T-helper 17 cell (primary cell): ENCODE results near the gene GPR153. TPM values are rescaled to one million over a fixed set of nuclear protein-coding genes. Genes with fewer than 3 reads are reported as not detected.

Experiments used
- ATAC-seq: fragments of 150-1000 bp; cut with Tn5 transposase; 2 replicates; pipeline ENCODE4 v1.10.0; 2021; ENCODE audit warnings: mild to moderate bottlenecking, moderate library complexity
- DNase-seq, 3 donors: peaks; one replicate each; pipeline versions ENCODE4 v3.0.0 to v3.0.0-alpha.2; 2020 to 2021
- H3K9me3 ChIP-seq: one replicate; pipeline ENCODE4 v1.7.0; 2013; ENCODE audit warnings: low read length, mild to moderate bottlenecking; ENCODE audit not compliant: control insufficient read depth, poor library complexity, severe bottlenecking
- H3K27ac Mint-ChIP-seq: one replicate; pipeline ENCODE4 v1.8.0; 2022; ENCODE audit warnings: mild to moderate bottlenecking, moderate library complexity, mixed read lengths
- H3K27me3 Mint-ChIP-seq: one replicate; pipeline ENCODE4 v1.8.0; 2022; ENCODE audit warnings: mixed read lengths
- H3K36me3 Mint-ChIP-seq: one replicate; pipeline ENCODE4 v1.8.0; 2022; ENCODE audit warnings: low read depth, mixed read lengths
- H3K4me1 Mint-ChIP-seq: one replicate; pipeline ENCODE4 v1.8.0; 2022; ENCODE audit warnings: mild to moderate bottlenecking, mixed read lengths
- H3K4me3 Mint-ChIP-seq: one replicate; pipeline ENCODE4 v1.8.0; 2022; ENCODE audit warnings: mild to moderate bottlenecking, moderate library complexity, mixed read lengths
- total RNA-seq, 4 donors: library from RNA in 2 of 4; stranded (reverse) in 2 of 4; gene quantifications; one replicate each; pipeline ENCODE4 v1.2.3 and lab custom pipeline; 2022 to 2026

GPR153 gene
- total RNA-seq, 2 donors from 2014 or later = 0.23 to 0.37 TPM

DNA sequence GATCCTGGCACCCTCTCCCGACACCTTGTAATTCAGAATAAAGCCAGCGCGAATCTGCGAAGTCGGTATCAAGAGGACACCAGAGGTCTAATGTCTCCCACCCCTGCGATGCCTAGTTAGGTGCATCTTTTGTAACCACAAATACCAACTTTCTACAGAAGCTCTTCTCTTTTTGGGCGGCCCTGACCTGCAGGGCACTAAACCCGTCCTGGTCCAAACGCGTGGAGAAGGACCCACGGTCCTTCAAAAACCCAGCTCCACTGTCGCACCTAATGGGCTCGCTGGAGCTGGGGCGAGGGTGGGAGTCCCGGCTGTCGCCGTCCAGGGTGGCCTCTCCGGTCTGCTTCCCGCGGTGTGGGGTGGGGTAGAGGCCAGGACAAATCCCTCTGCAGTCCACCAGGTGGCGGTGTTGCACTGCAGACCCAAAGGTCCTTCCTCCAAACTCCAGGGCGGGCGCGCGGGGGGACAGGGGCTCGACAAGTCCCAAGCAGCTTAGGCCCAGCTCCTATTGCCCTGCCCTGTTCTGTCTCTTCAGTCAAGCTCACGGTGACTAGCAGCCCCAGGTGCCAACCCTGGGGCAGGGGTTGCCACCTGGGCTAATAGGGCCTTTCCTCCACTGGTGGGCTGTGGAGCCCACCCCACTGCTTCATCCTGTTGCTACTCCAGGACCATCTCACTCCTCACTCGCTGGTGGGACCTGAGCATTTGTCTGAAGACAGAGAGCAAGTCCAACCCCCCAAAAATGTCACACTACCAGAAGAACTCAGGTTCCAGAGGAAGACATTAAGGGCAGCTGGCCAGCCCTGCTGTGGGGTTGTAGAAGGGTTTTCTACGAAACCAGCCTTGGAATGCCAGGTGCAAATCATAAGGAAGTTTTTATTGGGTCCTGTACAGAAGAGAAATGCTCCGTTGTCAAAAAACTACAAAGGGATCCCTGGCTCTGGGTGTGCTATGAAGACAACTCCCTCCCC, 14.1 kb downstream of the GPR153 start:
- Mint-ChIP-seq H3K4me1 (peaks cover 7% of the 10 kb centered on the region), H3K4me3 (peak overlapping the region; percentile 81), H3K36me3 (peaks cover 2% of the 10 kb centered on the region), H3K27ac (peak overlapping the region; percentile 73), H3K27me3 (peaks cover 49% of the 10 kb centered on the region)
- peak; percentile 76 for ATAC-seq
- no peaks in the 10 kb centered on the region for H3K9me3 ChIP-seq
- peak; percentile 70 to 76 (median 73) for DNase-seq

- H3K27ac Mint-ChIP-seq = peak overlapping the region; percentile 73
- peaks cover 50% of the 10 kb centered on the region for H3K27me3 Mint-ChIP-seq
- peaks cover 5% of the 10 kb centered on the region for H3K36me3 Mint-ChIP-seq
- peaks cover 13% of the 10 kb centered on the region for H3K4me1 Mint-ChIP-seq
- peak in 2 of 3 donors; percentile 24 to 28 for DNase-seq
- peak; percentile 31 for ATAC-seq
- peak overlapping the region; percentile 81 for H3K4me3 Mint-ChIP-seq
- H3K9me3 ChIP-seq = no peaks in the 10 kb centered on the region
Measured at GRCh38 chr1:6245869-6246496, 14.9 kb downstream of the GPR153 start.

GRCh38 chr1:6245086-6245868, 15.6 kb downstream of the GPR153 start:
- peaks cover 49% of the 10 kb centered on the region for H3K27me3 Mint-ChIP-seq

GRCh38 chr1:6244401-6245049, 16.4 kb downstream of the GPR153 start:
- H3K27me3 Mint-ChIP-seq = peaks cover 56% of the 10 kb centered on the region
- peak overlapping the region; percentile 56 for H3K4me3 Mint-ChIP-seq
- H3K9me3 ChIP-seq = no peaks in the 10 kb centered on the region
- peaks cover 5% of the 10 kb centered on the region for H3K36me3 Mint-ChIP-seq
- H3K4me1 Mint-ChIP-seq = peaks cover 13% of the 10 kb centered on the region
- H3K27ac Mint-ChIP-seq = no peak overlapping the region
- DNase-seq (no peak), ATAC-seq (no peak)

More at GRCh38 chr1:6245086-6245868, 15.6 kb downstream of the GPR153 start:
- DNase-seq (peak; percentile 71 to 81 (median 79)), ATAC-seq (peak; percentile 82)
- no peak overlapping the region for H3K27ac Mint-ChIP-seq
- H3K4me3 Mint-ChIP-seq = no peak overlapping the region
- peaks cover 5% of the 10 kb centered on the region for H3K36me3 Mint-ChIP-seq
- peaks cover 13% of the 10 kb centered on the region for H3K4me1 Mint-ChIP-seq
- no peaks in the 10 kb centered on the region for H3K9me3 ChIP-seq

DNA sequence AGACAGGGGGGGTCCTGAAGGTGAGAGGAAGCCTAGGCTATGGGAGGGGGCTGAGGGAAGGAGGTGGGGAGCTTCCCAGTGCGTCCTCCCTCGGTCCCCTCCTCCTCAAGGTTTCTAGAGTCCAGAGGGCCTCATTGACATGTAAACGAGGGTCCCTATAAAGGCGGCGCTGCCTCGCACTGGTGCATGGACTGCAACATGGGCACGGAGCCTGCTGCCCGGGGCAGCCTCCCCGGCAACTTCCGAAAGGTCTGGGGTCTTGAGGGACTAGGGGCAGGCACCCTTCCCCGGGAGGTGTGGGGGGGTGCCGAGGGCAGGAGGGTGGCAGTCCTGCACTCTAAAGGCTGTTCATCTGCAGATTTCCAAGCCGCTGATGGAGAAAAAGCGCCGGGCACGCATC, 16.9 kb downstream of the GPR153 start, which contains the start of gene HES3:
TSS of gene HES3 (plus strand) at position 187 of the 400 bp plus-strand sequence. CDS start at position 374, 187 bp downstream.
- no peak for ATAC-seq
- peak within 1 kb of the TSS; percentile 56 for H3K4me3 Mint-ChIP-seq
- no peak within 1 kb of the TSS for H3K27ac Mint-ChIP-seq
- no peaks in the 10 kb centered on the region for H3K9me3 ChIP-seq
- H3K4me1 Mint-ChIP-seq = peaks cover 13% of the 10 kb centered on the region
- H3K36me3 Mint-ChIP-seq = peaks cover 5% of the 10 kb centered on the region
- DNase-seq = no peak
- peaks cover 61% of the 10 kb centered on the region for H3K27me3 Mint-ChIP-seq

DNA sequence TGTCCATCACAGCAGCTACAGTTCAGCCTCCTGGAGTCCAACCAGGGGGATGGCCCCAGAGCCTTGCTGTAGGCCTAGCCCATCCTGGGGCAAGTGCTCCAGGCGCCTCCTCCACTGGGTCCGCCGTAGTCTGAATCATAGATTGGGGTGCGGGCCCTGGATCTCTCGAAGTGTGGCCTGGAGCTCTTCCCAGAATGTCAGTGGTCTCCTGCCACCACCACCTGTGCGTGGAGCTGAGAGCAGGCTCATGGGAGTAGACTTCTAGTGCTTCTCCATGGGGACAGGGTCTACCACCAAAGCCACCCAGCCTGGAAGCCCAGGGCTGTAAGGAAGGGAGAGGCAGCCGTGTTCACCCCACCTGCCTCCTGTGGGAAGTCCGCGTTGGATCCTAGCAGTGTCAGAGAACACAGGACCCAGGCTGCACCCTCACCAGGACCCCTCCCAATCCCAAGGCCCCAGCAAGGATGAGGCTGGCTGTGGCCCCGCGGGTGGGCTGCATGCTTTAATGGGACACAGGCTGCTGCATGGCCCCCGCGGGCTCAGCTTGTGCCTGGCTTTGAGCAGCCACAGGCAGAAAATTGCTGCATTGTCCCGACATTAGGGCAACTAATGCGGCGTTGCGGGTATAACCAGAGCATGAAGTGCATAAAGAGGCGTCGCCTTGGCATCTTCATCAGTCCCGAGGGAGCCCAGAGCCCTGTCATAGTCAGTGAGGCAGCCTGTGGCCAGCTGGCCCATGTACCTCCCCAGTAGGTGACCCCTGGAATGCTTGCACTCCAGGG, 17.7 kb downstream of the GPR153 start:
- Mint-ChIP-seq H3K4me3 (peak overlapping the region; percentile 12), H3K4me1 (peaks cover 13% of the 10 kb centered on the region), H3K27me3 (peaks cover 60% of the 10 kb centered on the region), H3K36me3 (peaks cover 5% of the 10 kb centered on the region), H3K27ac (no peak overlapping the region)
- ATAC-seq (no peak), DNase-seq (no peak)
- H3K9me3 ChIP-seq = no peaks in the 10 kb centered on the region

DNA sequence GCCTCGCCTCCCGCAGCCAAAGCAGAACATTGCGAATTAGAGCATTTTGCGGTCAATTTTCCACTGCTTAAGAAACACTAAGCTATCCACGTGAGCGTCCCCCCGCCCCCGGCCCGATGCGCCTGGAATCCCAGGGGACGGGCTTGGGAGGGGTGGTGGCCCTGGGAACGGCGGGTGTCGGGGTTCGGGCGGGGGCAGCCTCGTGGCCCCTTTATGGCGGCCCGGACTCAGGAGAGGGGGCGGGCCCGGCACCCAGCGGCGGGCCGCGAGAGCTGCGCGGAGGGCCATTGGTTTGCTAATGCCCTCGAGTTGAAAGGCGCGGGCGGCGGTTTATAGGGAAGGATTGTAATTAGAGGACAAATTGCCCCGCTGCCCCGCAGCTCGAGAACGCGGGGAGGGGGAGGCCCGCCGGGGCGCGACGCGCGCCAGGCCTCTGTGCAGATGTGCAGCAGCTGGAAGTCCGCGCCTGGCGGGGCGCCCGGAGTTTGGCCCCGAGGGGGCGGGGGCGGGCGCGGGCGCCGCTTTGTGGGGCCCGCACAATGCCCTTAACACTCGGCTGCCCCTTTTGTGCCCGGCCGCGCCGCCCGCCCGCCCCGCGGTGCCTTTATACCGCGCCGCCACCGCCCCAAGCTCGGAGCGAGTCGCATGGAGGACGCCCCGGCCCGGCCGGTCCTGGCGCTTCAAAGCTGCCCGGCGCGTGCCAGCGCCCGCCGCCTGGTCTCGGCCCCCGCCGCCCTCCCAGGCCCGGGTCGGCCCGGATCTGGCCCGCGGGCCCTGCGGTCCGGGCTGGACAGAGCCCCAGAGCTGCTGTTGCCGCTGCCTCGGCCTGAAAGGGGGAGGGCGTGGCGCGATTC, 18.8 kb downstream of the GPR153 start:
- H3K4me3 Mint-ChIP-seq = no peak overlapping the region
- no peak overlapping the region for H3K27ac Mint-ChIP-seq
- H3K27me3 Mint-ChIP-seq = peaks cover 49% of the 10 kb centered on the region
- H3K4me1 Mint-ChIP-seq = peaks cover 13% of the 10 kb centered on the region
- ATAC-seq = no peak
- DNase-seq = no peak
- H3K36me3 Mint-ChIP-seq = peaks cover 5% of the 10 kb centered on the region
- H3K9me3 ChIP-seq = no peaks in the 10 kb centered on the region

- no peaks in the 10 kb centered on the region for H3K9me3 ChIP-seq
- peak overlapping the region; percentile 79 for H3K4me3 Mint-ChIP-seq
- H3K27me3 Mint-ChIP-seq = peaks cover 41% of the 10 kb centered on the region
- ATAC-seq (no peak), DNase-seq (no peak)
- no peak overlapping the region for H3K27ac Mint-ChIP-seq
- peaks cover 3% of the 10 kb centered on the region for H3K36me3 Mint-ChIP-seq
- peaks cover 8% of the 10 kb centered on the region for H3K4me1 Mint-ChIP-seq
Measured at GRCh38 chr1:6241107-6241886, 19.6 kb downstream of the GPR153 start.

DNA sequence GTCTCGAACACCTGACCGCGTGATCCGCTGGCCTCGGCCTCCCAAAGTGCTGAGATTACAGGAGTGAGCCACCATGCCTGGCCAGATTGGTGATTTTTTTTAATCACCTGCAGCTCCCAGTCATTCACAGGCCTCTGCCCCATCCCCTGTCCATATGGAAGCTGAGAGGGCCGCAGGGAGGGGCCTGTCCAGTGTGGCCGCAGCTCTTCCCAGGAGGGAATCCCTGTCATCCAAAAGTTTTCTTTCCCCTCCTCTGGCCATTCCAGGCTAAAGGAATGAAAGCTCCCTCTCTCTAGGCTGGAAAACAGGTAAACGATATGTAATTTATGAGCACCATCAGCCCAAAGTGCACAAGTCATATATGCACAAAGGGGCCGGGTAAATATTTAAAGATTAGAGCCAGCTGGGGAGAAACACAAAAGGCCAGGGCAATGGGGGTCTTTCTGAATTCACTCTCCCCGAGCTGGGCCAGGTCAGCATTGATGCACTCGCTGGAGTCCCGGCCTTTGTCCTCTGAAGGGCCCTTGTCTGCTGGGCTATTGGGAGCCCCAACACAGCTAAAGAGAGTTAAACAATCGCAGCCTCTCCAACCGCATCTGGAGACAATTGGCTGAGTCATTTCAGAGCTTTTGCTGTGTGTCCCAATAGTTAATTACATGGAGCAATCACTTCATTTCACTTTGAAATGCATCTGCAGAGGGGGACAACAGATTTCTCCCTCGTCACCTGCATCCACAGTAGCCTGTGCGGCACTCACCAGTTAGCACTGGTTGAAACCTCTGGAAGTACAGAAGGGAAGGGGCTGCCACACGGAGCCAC, 20.7 kb downstream of the GPR153 start:
- Mint-ChIP-seq H3K27ac (no peak overlapping the region), H3K36me3 (peaks cover 3% of the 10 kb centered on the region), H3K27me3 (peaks cover 38% of the 10 kb centered on the region), H3K4me3 (no peak overlapping the region), H3K4me1 (peaks cover 10% of the 10 kb centered on the region)
- ATAC-seq (no peak), DNase-seq (no peak)
- no peaks in the 10 kb centered on the region for H3K9me3 ChIP-seq

DNA sequence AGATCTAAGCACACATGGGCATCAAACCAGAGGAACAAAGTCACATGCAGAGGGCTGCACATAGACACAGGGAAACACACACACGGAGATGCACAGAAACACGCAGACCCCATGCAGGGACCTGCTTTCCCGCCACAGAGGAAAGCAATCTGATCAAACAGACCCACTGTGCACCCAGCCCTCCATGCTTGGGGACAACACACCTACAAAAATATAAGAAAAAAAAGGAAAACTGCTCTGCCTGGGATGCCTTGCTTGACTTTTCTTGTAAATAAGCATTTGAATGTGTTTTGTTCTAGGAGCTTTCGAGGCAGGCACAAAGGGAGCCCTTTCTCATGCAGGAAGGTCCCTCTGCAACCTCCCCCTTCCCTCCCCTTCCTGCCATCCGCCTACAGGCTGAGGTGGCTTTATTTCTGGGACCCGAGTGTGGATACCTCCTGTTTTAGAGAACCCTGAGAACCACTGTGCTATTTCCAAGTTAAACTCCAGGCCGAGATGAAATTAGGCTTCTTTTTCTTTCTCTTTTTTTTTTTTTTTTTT, 21.6 kb downstream of the GPR153 start:
- H3K4me3 Mint-ChIP-seq = no peak overlapping the region
- DNase-seq = no peak
- ATAC-seq = no peak
- H3K4me1 Mint-ChIP-seq = peaks cover 12% of the 10 kb centered on the region
- no peaks in the 10 kb centered on the region for H3K9me3 ChIP-seq
- H3K36me3 Mint-ChIP-seq = peaks cover 3% of the 10 kb centered on the region
- H3K27me3 Mint-ChIP-seq = peaks cover 38% of the 10 kb centered on the region
- no peak overlapping the region for H3K27ac Mint-ChIP-seq
